A673 (cell line): ENCODE data around the gene PDXP. TPM values are rescaled to one million over a fixed set of nuclear protein-coding genes. Genes with fewer than 3 reads are reported as not detected.

Experiments used
- BruUV-seq: library from RNA; stranded (reverse); fragments of 400-500 nt; replicated peaks from 2 replicates; lab custom pipeline; 2021; lab: Mats Ljungman, UMichigan
- CTCF ChIA-PET: fragments of 300-600 bp; sonication (Branson Sonifier 250); formaldehyde crosslinking; loops from one replicate; lab custom pipeline; 2022; ENCODE audit warnings: antibody characterized with exemption; lab: Charles Lee
- POLR2A ChIA-PET: fragments of 300-600 bp; sonication (Branson Sonifier 250); formaldehyde crosslinking; loops from one replicate; lab custom pipeline; 2022; ENCODE audit warnings: antibody characterized with exemption; ENCODE audit not compliant: low non-redundant PET; lab: Charles Lee
- DNase-seq: peaks from one replicate; pipeline ENCODE4 v3.0.0-alpha.2; 2015; ENCODE audit warnings: low spot score
- H3K27ac ChIP-seq: fragments of 200-600 bp; sonication (generic); 2 replicates; pipeline ENCODE4 v1.5.1; 2016; ENCODE audit warnings: mixed run types, low read depth, mild to moderate bottlenecking, mixed read lengths, antibody characterized with exemption, low read length; ENCODE audit not compliant: poor library complexity, severe bottlenecking
- H3K27me3 ChIP-seq: fragments of 200-600 bp; sonication (generic); replicated peaks from 2 replicates; pipeline ENCODE4 v1.6.1; 2017; ENCODE audit warnings: mixed run types, low read depth, mild to moderate bottlenecking, mixed read lengths, antibody characterized with exemption, low read length; ENCODE audit not compliant: insufficient read depth, poor library complexity
- H3K36me3 ChIP-seq: fragments of 200-600 bp; sonication (generic); 2 replicates; pipeline ENCODE4 v1.6.1; 2016; ENCODE audit warnings: mixed run types, mild to moderate bottlenecking, mixed read lengths, antibody characterized with exemption, low read length; ENCODE audit not compliant: insufficient read depth, poor library complexity, severe bottlenecking
- H3K4me1 ChIP-seq: fragments of 200-600 bp; sonication (generic); 2 replicates; pipeline ENCODE4 v1.6.1; 2017; ENCODE audit warnings: mixed run types, mild to moderate bottlenecking, mixed read lengths, antibody characterized with exemption, low read length; ENCODE audit not compliant: insufficient read depth, poor library complexity, severe bottlenecking
- H3K4me3 ChIP-seq: fragments of 200-600 bp; sonication (generic); 2 replicates; pipeline ENCODE4 v1.5.1; 2016; ENCODE audit warnings: low read depth, mixed run types, mild to moderate bottlenecking, mixed read lengths, low read length; ENCODE audit not compliant: poor library complexity, severe bottlenecking
- H3K9me3 ChIP-seq: fragments of 200-600 bp; sonication (generic); 2 replicates; pipeline ENCODE4 v1.6.1; 2016; ENCODE audit warnings: mixed run types, low read depth, mild to moderate bottlenecking, mixed read lengths, antibody characterized with exemption, low read length; ENCODE audit not compliant: poor library complexity, severe bottlenecking
- CTCF ChIP-seq: fragments of 300-800, 200-600 bp; sonication (generic); conservative IDR thresholded peaks from 2 replicates; pipeline ENCODE4 v1.5.1; 2017; ENCODE audit warnings: low read depth, mild to moderate bottlenecking, antibody characterized with exemption, low read length, moderate library complexity, mixed read lengths
- EZH2 ChIP-seq: fragments of 200-600 bp; sonication (generic); IDR thresholded peaks from 2 replicates; pipeline ENCODE4 v1.6.1; 2017; ENCODE audit warnings: borderline replicate concordance, low read depth, mild to moderate bottlenecking, mixed read lengths, antibody characterized with exemption, low read length; ENCODE audit not compliant: poor library complexity, severe bottlenecking
- intact Hi-C: fragments of 100-400 bp; cut with micrococcal nuclease; formaldehyde crosslinking; loops from one replicate; pipeline ENCODE4 v1.10.0; 2022; ENCODE audit not compliant: unreplicated experiment
- total RNA-seq: library from RNA; stranded (reverse); gene quantifications from 2 replicates; pipeline ENCODE4 v1.2.3, GENCODE V29; 2021

The PDXP gene
- total RNA-seq, 1 experiment from 2014 or later: 63.5 TPM

GRCh38 chr22:37640591-37641560 lies 17.6 kb upstream of the PDXP start:
- ChIA-PET CTCF (interaction anchor here (0.6 to 4.2 kb wide), 2 partner anchors 35 to 41 kb away, joined by 4 to 45 read pairs; no protein-coding TSS in a partner anchor), POLR2A (no interaction called here)
- no TSS peak for BruUV-seq
- H3K4me1 ChIP-seq: peaks cover 14% of the 10 kb centered on the region
- peak overlapping the region; percentile 59 for H3K4me3 ChIP-seq
- TF ChIP-seq EZH2: no peak
- no peak for TF ChIP-seq CTCF
- peak overlapping the region; percentile 42 for H3K27ac ChIP-seq
- no peak for DNase-seq
- no peaks in the 10 kb centered on the region for H3K27me3 ChIP-seq
- H3K36me3 ChIP-seq: no peaks in the 10 kb centered on the region
- intact Hi-C loops: loop anchor here (5.0 kb wide), 1 partner anchor 41 kb away; no protein-coding TSS in a partner anchor
- H3K9me3 ChIP-seq: no peaks in the 10 kb centered on the region

- intact Hi-C loops: loop anchor here (5.0 kb wide), 1 partner anchor 41 kb away; no protein-coding TSS in a partner anchor
- ChIA-PET CTCF (interaction anchor here (0.6 to 4.2 kb wide), 3 partner anchors 35 to 44 kb away, joined by 4 to 45 read pairs (median 6); partner anchors contain the start of gene NOL12), POLR2A (no interaction called here)
- H3K36me3 ChIP-seq: no peaks in the 10 kb centered on the region
- H3K27me3 ChIP-seq: no peaks in the 10 kb centered on the region
- peaks cover 14% of the 10 kb centered on the region for H3K4me1 ChIP-seq
- H3K4me3 ChIP-seq: no peak overlapping the region
- TF ChIP-seq EZH2: no peak
- TF ChIP-seq CTCF: no peak
- DNase-seq: no peak
- no TSS peak for BruUV-seq
- no peaks in the 10 kb centered on the region for H3K9me3 ChIP-seq
- H3K27ac ChIP-seq: no peak overlapping the region
Measured at GRCh38 chr22:37641561-37641949, 17.0 kb upstream of the PDXP start.

GRCh38 chr22:37643225-37643847 lies 15.2 kb upstream of the PDXP start:
- no peaks in the 10 kb centered on the region for H3K9me3 ChIP-seq
- CTCF ChIA-PET: interaction anchor here (0.5 to 4.2 kb wide), 25 partner anchors 9 to 890 kb away, joined by 3 to 45 read pairs (median 4); partner anchors contain the start of genes LGALS1, NOL12 and PDXP
- peak; percentile 93 for TF ChIP-seq CTCF
- TF ChIP-seq EZH2: no peak
- POLR2A ChIA-PET: no interaction called here
- BruUV-seq: no TSS peak
- peaks cover 3% of the 10 kb centered on the region for H3K36me3 ChIP-seq
- H3K4me3 ChIP-seq: no peak overlapping the region
- DNase-seq: peak; percentile 86
- peaks cover 26% of the 10 kb centered on the region for H3K4me1 ChIP-seq
- no peaks in the 10 kb centered on the region for H3K27me3 ChIP-seq
- intact Hi-C loops: loop anchor here (1.0 to 5.0 kb wide), 2 partner anchors 39 to 148 kb away; no protein-coding TSS in a partner anchor
- no peak overlapping the region for H3K27ac ChIP-seq
